ENCODE data around the gene SLC2A6.

The SLC2A6 gene

DNA sequence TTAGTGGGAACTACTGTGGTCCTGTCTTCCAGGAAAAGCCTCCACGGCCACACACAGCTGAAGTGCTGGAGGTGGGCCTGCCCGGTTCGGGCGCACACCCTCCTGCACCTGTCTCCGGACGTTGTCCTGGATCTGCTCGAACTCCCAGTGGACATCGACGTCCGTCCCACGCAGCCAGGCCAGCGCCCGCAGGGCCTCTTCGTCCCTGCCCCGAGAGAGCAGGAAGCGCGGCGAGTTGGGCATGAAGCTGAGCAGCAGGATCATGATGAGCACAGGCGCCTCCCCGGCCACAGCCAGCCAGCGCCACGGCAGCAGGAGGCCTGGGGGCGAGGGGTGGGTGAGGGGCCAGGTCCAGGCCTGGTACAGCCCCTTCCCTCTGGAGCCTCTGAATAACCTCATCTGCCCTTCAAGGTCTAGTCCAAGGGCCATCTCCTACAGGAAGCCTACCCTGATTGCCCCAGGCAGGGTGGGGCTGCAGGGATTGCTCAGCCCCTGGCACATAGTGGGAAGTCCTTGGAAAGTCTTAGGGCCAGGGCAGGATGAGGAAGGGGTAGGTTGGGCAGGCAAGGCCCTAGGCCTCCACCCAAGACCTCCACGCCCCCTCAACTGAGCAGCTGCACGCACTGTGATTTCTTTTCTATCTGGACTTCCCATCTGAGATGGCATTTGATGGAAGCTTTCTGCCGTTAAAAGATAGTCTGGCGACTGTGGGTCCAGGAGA, 3.4 kb downstream of the SLC2A6 start:
- no peak for DNase-seq (ENCODE audit: low spot score)
- TF ChIP-seq, protein P1, sequence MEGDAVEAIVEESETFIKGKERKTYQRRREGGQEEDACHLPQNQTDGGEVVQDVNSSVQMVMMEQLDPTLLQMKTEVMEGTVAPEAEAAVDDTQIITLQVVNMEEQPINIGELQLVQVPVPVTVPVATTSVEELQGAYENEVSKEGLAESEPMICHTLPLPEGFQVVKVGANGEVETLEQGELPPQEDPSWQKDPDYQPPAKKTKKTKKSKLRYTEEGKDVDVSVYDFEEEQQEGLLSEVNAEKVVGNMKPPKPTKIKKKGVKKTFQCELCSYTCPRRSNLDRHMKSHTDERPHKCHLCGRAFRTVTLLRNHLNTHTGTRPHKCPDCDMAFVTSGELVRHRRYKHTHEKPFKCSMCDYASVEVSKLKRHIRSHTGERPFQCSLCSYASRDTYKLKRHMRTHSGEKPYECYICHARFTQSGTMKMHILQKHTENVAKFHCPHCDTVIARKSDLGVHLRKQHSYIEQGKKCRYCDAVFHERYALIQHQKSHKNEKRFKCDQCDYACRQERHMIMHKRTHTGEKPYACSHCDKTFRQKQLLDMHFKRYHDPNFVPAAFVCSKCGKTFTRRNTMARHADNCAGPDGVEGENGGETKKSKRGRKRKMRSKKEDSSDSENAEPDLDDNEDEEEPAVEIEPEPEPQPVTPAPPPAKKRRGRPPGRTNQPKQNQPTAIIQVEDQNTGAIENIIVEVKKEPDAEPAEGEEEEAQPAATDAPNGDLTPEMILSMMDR (IDR thresholded peaks at IDR 0.05; ENCODE audit: borderline replicate concordance, control extremely low read depth, extremely low read depth, insufficient read depth, missing control alignments) = no peak
- in situ Hi-C loops (cut with MboI; ENCODE audit: low sequenced_read_pairs, unreplicated experiment) = loop anchor here (25.0 kb wide), 1 partner anchor 288 kb away; no protein-coding TSS in a partner anchor

DNA sequence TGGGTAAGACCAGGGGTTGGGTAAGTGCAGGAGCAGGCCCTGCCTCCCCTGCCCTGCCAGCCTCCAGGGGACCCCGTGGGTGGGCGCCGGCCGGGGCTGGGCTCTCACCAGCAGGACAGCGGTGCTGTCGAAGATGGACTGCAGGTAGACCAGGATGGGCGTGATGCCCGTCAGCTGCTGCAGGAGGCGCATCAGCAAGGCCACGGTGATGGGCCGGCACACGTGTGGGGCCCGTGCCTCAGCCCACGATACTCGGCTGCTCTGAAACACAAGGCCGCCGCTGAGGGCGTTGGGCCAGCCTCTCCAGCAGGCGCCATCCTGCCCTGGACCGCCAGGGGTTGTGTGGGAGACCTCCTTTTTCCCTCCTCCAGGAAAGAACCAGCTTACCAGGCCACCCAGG, 4.0 kb downstream of the SLC2A6 start:
- no peak for DNase-seq (ENCODE audit: low spot score)
- in situ Hi-C loops (cut with MboI; ENCODE audit: low sequenced_read_pairs, unreplicated experiment) = loop anchor here (25.0 kb wide), 1 partner anchor 288 kb away; no protein-coding TSS in a partner anchor

DNA sequence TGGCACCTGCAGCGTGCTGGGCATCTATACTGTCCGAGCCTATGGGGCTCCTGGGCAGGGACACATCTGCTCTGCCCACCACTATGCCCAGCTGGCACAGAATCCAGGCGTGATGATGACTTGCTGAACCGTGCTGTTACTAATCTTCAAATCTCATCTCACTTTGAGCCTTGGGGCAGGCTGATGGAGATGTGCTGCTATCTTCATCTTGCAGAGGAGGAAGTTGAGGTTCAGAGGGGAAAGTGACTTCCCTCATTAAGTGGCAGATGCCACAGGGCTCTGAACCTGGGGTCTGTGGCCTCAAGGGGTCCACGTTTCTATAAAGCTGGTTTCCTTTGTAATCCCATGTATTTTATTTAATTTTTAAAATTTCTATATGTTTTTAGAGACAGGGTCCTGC, 4.7 kb downstream of the SLC2A6 start:
- no peak for DNase-seq (ENCODE audit: low spot score)
- TF ChIP-seq, protein P1 (IDR thresholded peaks at IDR 0.05; ENCODE audit: borderline replicate concordance, control extremely low read depth, extremely low read depth, insufficient read depth, missing control alignments) = no peak
- in situ Hi-C loops (cut with MboI; ENCODE audit: low sequenced_read_pairs, unreplicated experiment) = no loop called here

More for the DNA sequence above, 4.0 kb downstream of the SLC2A6 start:
- TF ChIP-seq, protein P1 (IDR thresholded peaks at IDR 0.05; ENCODE audit: borderline replicate concordance, control extremely low read depth, extremely low read depth, insufficient read depth, missing control alignments) = no peak

DNA sequence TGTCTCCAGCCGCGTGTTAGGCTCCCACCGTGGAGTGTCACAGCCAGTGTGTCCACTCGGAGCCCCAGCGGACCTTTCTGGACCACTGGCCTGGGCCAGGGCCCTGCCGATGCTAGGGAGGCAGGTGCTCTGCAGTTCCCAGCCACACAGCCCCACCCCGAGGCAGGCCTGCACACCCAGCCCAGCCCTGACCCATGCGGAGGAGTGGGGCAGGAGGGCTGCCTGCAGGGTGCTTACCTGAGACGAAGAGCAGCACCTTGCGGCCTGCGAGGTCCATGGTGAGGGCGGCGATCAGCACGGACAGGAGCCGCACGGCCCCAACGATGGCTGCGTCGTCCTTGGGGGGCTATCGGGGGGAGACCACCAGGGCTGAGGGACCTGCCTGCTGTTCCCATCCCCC, 5.2 kb downstream of the SLC2A6 start:
- DNase-seq (ENCODE audit: low spot score) = no peak
- TF ChIP-seq, protein P1 (IDR thresholded peaks at IDR 0.05; ENCODE audit: borderline replicate concordance, control extremely low read depth, extremely low read depth, insufficient read depth, missing control alignments) = no peak
- in situ Hi-C loops (cut with MboI; ENCODE audit: low sequenced_read_pairs, unreplicated experiment) = no loop called here

DNA sequence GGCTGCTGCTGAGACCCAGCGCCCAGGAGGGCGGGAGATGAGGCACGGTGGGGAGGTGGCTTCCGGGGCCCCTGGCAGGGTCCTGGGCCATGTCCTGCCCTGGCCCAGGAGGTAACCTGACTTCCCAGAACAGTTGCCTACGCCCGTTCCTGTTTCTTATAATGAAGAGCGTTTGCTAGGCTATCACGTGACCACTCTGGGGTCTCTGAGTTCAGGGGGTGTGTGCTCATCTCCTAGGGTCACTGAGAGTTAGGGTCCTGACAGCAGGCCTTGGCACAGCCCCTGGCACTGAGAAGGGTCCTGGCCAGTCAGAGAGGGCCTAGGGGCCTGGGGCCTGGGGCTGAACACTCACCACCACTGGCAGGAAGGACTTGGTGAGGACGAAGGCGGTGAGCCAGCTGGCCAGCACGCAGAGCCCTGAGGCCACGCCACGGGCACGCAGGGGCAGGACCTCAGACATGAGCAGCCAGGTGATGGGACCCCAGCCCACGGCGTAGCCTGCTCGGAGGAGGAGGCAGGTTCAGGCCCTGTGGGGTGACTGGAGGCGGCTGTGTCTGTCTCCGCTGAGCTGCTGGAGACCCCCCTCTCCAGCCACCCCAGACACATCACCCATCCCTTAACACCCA, 6.0 kb downstream of the SLC2A6 start:
- DNase-seq (ENCODE audit: low spot score) = no peak
- in situ Hi-C loops (cut with MboI; ENCODE audit: low sequenced_read_pairs, unreplicated experiment) = no loop called here
- TF ChIP-seq, protein P1 (IDR thresholded peaks at IDR 0.05; ENCODE audit: borderline replicate concordance, control extremely low read depth, extremely low read depth, insufficient read depth, missing control alignments) = no peak

DNA sequence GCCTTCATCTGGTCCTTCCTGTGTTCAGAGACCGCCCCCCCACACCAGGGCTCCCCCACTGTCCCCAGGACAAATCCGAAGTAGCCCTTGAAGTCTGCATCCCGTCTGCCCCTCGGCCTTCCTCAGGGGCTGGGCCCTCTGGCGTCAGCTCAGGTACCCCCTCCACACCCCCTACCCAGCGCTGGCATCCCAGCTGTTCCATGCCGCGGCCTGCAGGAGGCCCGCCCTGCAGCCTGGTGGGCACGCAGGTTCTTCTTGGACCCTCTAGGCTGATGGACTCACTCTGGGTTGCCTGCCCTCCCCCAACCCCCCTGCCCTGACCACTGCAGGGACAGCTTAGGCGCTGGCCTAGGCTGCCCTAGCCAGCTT, 6.6 kb downstream of the SLC2A6 start:
- in situ Hi-C loops (cut with MboI; ENCODE audit: low sequenced_read_pairs, unreplicated experiment) = no loop called here
- TF ChIP-seq, protein P1 (IDR thresholded peaks at IDR 0.05; ENCODE audit: borderline replicate concordance, control extremely low read depth, extremely low read depth, insufficient read depth, missing control alignments) = no peak
- DNase-seq (ENCODE audit: low spot score) = no peak

Data from GM13976 (cell line).